HCT116 (cell line): ENCODE results near the gene PDE4D.

ENCODE experiments used
- EGR1 ChIP-seq: IDR thresholded peaks from 2 replicates; pipeline ENCODE4 v1.6.1; 2012; ENCODE audit warnings: low read depth
- EZH2 ChIP-seq: fragments of 200-600 bp; sonication (generic); IDR thresholded peaks from 2 replicates; pipeline ENCODE4 v1.6.1; 2017; ENCODE audit warnings: antibody characterized with exemption, mixed run types
- FOSL1 ChIP-seq: IDR thresholded peaks from 2 replicates; pipeline ENCODE4 v1.6.1; 2012; ENCODE audit warnings: low read depth
- JUND ChIP-seq: IDR thresholded peaks from 2 replicates; pipeline ENCODE4 v1.6.1; 2012
- MAX ChIP-seq: IDR thresholded peaks from 2 replicates; pipeline ENCODE4 v1.6.1; 2012
- POLR2A ChIP-seq: IDR thresholded peaks from 2 replicates; pipeline ENCODE4 v1.7.0; 2011; ENCODE audit warnings: borderline replicate concordance; ENCODE audit not compliant: insufficient read depth, insufficient read length; ENCODE audit errors: extremely low read depth
- POLR2AphosphoS5 ChIP-seq: IDR thresholded peaks from 2 replicates; pipeline ENCODE4 v1.6.1; 2011; ENCODE audit warnings: mild to moderate bottlenecking, low read depth, low read length, moderate library complexity
- RAD21 ChIP-seq: IDR thresholded peaks from 2 replicates; pipeline ENCODE4 v1.6.1; 2012; ENCODE audit warnings: low read depth, mild to moderate bottlenecking
- REST ChIP-seq: IDR thresholded peaks from 2 replicates; pipeline ENCODE4 v1.6.1; 2012; ENCODE audit warnings: low read depth
- SIN3A ChIP-seq: IDR thresholded peaks from 2 replicates; pipeline ENCODE4 v1.6.1; 2012; ENCODE audit warnings: low read depth
- SRF ChIP-seq: IDR thresholded peaks from 2 replicates; pipeline ENCODE4 v1.6.1; 2012; ENCODE audit warnings: low read depth
- TF ChIP-seq, protein P1 (sequence below), 3 experiments: fragments of 200-600 bp in 1 of 3; sonication (generic) in 1 of 3; IDR thresholded peaks in 2 of 3; conservative IDR thresholded peaks in 1 of 3; 2 replicates each; pipeline ENCODE4 v1.5.1; 2012 to 2017; ENCODE audit warnings: low read depth in 2 of 3, low read length in 2 of 3, antibody characterized with exemption in 1 of 3, borderline replicate concordance in 1 of 3, control low read depth in 1 of 3, mild to moderate bottlenecking in 1 of 3, mixed read lengths in 1 of 3, mixed run types in 1 of 3, moderate library complexity in 1 of 3; ENCODE audit not compliant: insufficient read depth in 1 of 3

DNA sequence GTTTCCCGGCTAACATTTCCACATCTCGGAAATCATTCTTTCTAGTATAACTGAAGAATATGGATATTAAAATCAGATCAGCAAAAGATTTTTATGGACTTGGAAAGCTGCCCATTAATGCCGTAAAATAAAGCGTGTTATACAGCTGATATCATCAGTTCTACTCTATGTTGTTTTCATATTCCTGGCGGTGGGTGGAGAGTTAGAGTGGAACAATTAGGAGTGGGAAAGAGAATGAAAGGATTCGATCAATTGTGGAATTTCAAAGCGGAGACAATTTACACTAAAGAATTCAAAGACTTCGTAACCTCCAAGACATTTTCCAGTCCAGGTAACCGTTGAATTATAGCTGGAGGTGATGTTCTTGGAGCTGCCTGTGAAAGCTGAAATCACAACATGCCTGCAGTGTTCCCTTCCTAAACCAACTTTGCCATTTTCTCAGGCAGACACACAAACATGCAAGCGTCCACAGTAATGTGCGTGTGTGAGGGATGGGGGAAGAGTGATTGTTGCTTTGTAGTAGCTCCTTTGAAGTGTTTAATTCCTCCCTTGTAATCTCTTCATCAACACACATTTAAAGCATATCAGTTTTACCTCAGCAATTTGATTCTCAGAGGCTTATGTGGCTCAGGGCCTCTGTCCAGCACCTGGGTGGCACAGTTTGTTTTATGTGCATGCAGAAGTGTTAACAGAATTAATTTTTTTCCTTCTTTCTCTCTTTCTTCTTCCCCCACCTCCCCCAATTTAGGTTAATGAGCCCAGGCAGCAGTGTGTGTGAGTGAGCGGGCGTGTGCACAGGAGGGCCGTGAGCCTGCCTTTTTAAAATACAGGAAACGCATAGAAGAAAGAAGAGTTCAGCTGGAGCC, 766.6 kb downstream of the PDE4D start:
- TF ChIP-seq EGR1: no peak
- TF ChIP-seq MAX: no peak
- TF ChIP-seq, protein P1, sequence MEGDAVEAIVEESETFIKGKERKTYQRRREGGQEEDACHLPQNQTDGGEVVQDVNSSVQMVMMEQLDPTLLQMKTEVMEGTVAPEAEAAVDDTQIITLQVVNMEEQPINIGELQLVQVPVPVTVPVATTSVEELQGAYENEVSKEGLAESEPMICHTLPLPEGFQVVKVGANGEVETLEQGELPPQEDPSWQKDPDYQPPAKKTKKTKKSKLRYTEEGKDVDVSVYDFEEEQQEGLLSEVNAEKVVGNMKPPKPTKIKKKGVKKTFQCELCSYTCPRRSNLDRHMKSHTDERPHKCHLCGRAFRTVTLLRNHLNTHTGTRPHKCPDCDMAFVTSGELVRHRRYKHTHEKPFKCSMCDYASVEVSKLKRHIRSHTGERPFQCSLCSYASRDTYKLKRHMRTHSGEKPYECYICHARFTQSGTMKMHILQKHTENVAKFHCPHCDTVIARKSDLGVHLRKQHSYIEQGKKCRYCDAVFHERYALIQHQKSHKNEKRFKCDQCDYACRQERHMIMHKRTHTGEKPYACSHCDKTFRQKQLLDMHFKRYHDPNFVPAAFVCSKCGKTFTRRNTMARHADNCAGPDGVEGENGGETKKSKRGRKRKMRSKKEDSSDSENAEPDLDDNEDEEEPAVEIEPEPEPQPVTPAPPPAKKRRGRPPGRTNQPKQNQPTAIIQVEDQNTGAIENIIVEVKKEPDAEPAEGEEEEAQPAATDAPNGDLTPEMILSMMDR (IDR thresholded peaks at IDR 0.05 in 2 of 3, conservative IDR thresholded peaks at IDR 0.05 in 1 of 3; ENCODE audit: borderline replicate concordance in 1 of 3, insufficient read depth in 1 of 3, low read depth in 2 of 3, low read length in 2 of 3): no peak
- no peak for TF ChIP-seq RAD21
- TF ChIP-seq POLR2A: no peak
- peak; percentile 41 for TF ChIP-seq REST
- TF ChIP-seq POLR2AphosphoS5: no peak
- TF ChIP-seq EZH2: no peak
- no peak for TF ChIP-seq FOSL1
- TF ChIP-seq SIN3A: no peak
- TF ChIP-seq SRF: no peak
- no peak for TF ChIP-seq JUND
